Activated naive CD4-positive, alpha-beta T cell treated with Interleukin-2 at 50 U/mL for 16 hours (primary cell): ENCODE results near the gene DYNLT3.
A peak's percentile ranks its signal among the peaks of the same experiment; 100 is the strongest.

Experiments used
- DNase-seq: peaks from one replicate; pipeline ENCODE4 v3.0.0-alpha.2; 2020

The DYNLT3 gene

GRCh38 chrX:37834937-37835336, 12.4 kb downstream of the DYNLT3 start:
- DNase-seq, result no peak

GRCh38 chrX:37830371-37830770, 17.0 kb downstream of the DYNLT3 start:
- DNase-seq, result no peak

- DNase-seq, result no peak
Observed at GRCh38 chrX:37829721-37830120, 17.6 kb downstream of the DYNLT3 start.

GRCh38 chrX:37825215-37825842, 22.0 kb downstream of the DYNLT3 start:
- peak; percentile 47 for DNase-seq

GRCh38 chrX:37824491-37825214, 22.7 kb downstream of the DYNLT3 start:
- DNase-seq, result no peak

GRCh38 chrX:37820646-37821045, 26.7 kb downstream of the DYNLT3 start:
- no peak for DNase-seq

GRCh38 chrX:37818031-37818430, 29.3 kb downstream of the DYNLT3 start:
- DNase-seq, result no peak

GRCh38 chrX:37817579-37817978, 29.8 kb downstream of the DYNLT3 start:
- no peak for DNase-seq

- no peak for DNase-seq
Observed at GRCh38 chrX:37817176-37817575, 30.2 kb downstream of the DYNLT3 start.

GRCh38 chrX:37816766-37817165, 30.6 kb downstream of the DYNLT3 start:
- DNase-seq, result no peak

GRCh38 chrX:37815366-37815765, 32.0 kb downstream of the DYNLT3 start:
- DNase-seq, result no peak

- DNase-seq, result no peak
Observed at GRCh38 chrX:37813570-37813969, 33.8 kb downstream of the DYNLT3 start.

- DNase-seq, result no peak
Observed at GRCh38 chrX:37812110-37812509, 35.3 kb downstream of the DYNLT3 start.

- DNase-seq, result no peak
Observed at GRCh38 chrX:37809970-37810369, 37.4 kb downstream of the DYNLT3 start.

GRCh38 chrX:37803057-37803456, 44.3 kb downstream of the DYNLT3 start:
- no peak for DNase-seq

- no peak for DNase-seq
Observed at GRCh38 chrX:37802028-37802427, 45.3 kb downstream of the DYNLT3 start.

- DNase-seq, result no peak
Observed at GRCh38 chrX:37800717-37801116, 46.7 kb downstream of the DYNLT3 start.

- no peak for DNase-seq
Observed at GRCh38 chrX:37799936-37800335, 47.4 kb downstream of the DYNLT3 start.

- DNase-seq, result no peak
Observed at GRCh38 chrX:37796805-37797204, 50.6 kb downstream of the DYNLT3 start.

GRCh38 chrX:37796310-37796709, 51.1 kb downstream of the DYNLT3 start:
- no peak for DNase-seq
